Neural cell (in vitro differentiated cells): ENCODE measurements around the gene STATH. TPM values are rescaled to one million over a fixed set of nuclear protein-coding genes. Genes with fewer than 3 reads are reported as not detected.
"Not testable (repeated sequence)": the region's sequence is repeated elsewhere in the genome, so short reads cannot be mapped to it uniquely, and the experiment has no call there.

ENCODE experiments used
- H2AFZ ChIP-seq: fragments of 200-600, 300-800 bp; sonication (generic), shearing (Covaris generic); 2 replicates; pipeline ENCODE4 v1.6.0; 2014; ENCODE audit warnings: low read depth, mild to moderate bottlenecking, antibody characterized with exemption, low read length, moderate library complexity
- H3F3A ChIP-seq: fragments of 200-600 bp; shearing (Covaris generic); 2 replicates; pipeline ENCODE4 v1.6.1; 2016; ENCODE audit warnings: mild to moderate bottlenecking, moderate library complexity, mixed read lengths, antibody characterized with exemption, low read length; ENCODE audit not compliant: insufficient read depth, poor library complexity, severe bottlenecking
- H3K27ac ChIP-seq: fragments of 200-600, 300-800 bp; sonication (generic), shearing (Covaris generic); 2 replicates; pipeline ENCODE4 v1.5.1; 2014; ENCODE audit warnings: mild to moderate bottlenecking, low read length, moderate library complexity
- H3K27me3 ChIP-seq: fragments of 300-800, 200-600 bp; sonication (generic), shearing (Covaris generic); 2 replicates; pipeline ENCODE4 v1.6.0; 2014; ENCODE audit warnings: mild to moderate bottlenecking, low read depth, low read length, moderate library complexity; ENCODE audit not compliant: insufficient read depth
- H3K36me3 ChIP-seq: fragments of 300-800, 200-600 bp; sonication (generic), shearing (Covaris generic); 2 replicates; pipeline ENCODE4 v1.5.1; 2014; ENCODE audit warnings: mild to moderate bottlenecking, antibody characterized with exemption, low read length, moderate library complexity; ENCODE audit not compliant: insufficient read depth
- H3K4me2 ChIP-seq: fragments of 300-800, 200-600 bp; sonication (generic), shearing (Covaris generic); 2 replicates; pipeline ENCODE4 v1.6.0; 2014; ENCODE audit warnings: mild to moderate bottlenecking, low read length
- H3K4me3 ChIP-seq: fragments of 300-800, 200-600 bp; sonication (generic), shearing (Covaris generic); 2 replicates; pipeline ENCODE4 v1.5.1; 2014; ENCODE audit warnings: mild to moderate bottlenecking, low read length, moderate library complexity
- H3K79me2 ChIP-seq: fragments of 200-600 bp; shearing (Covaris generic); replicated peaks from 2 replicates; pipeline ENCODE4 v1.6.0; 2014; ENCODE audit warnings: mild to moderate bottlenecking, low read length, moderate library complexity; ENCODE audit not compliant: insufficient read depth
- H3K9ac ChIP-seq: fragments of 300-800, 200-600 bp; sonication (generic), shearing (Covaris generic); 2 replicates; pipeline ENCODE4 v1.6.1; 2016; ENCODE audit warnings: mild to moderate bottlenecking, low read length, mixed read lengths
- H3K9me2 ChIP-seq: fragments of 200-600 bp; shearing (Covaris generic); 2 replicates; pipeline ENCODE4 v1.6.1; 2016; ENCODE audit warnings: mild to moderate bottlenecking, low read length, mixed read lengths; ENCODE audit not compliant: insufficient read depth
- H3K9me3 ChIP-seq: fragments of 200-600, 300-800 bp; sonication (generic), shearing (Covaris generic); 2 replicates; pipeline ENCODE4 v1.6.1; 2016; ENCODE audit warnings: mild to moderate bottlenecking, mixed run types, low read length, moderate library complexity, mixed read lengths
- H4K20me1 ChIP-seq: fragments of 200-600 bp; shearing (Covaris generic); 2 replicates; pipeline ENCODE4 v1.6.1; 2016; ENCODE audit warnings: mild to moderate bottlenecking, mixed run types; ENCODE audit not compliant: insufficient read depth
- EP300 ChIP-seq: fragments of 450-650 bp; conservative IDR thresholded peaks from 2 replicates; pipeline ENCODE4 v1.6.1; 2014; ENCODE audit warnings: antibody characterized with exemption, mild to moderate bottlenecking, moderate library complexity; ENCODE audit not compliant: poor library complexity, severe bottlenecking
- EZH2 ChIP-seq: fragments of 200-600, 300-800 bp; shearing (Covaris generic), sonication (generic); IDR thresholded peaks from 2 replicates; pipeline ENCODE4 v1.6.1; 2014; ENCODE audit warnings: antibody characterized with exemption, low read length, borderline replicate concordance, mild to moderate bottlenecking; ENCODE audit not compliant: insufficient read depth, poor library complexity, severe bottlenecking
- MXI1 ChIP-seq: fragments of 450-650 bp; conservative IDR thresholded peaks from 2 replicates; pipeline ENCODE4 v1.6.1; 2014; ENCODE audit warnings: antibody characterized with exemption, mild to moderate bottlenecking; ENCODE audit not compliant: poor library complexity, severe bottlenecking
- POLR2AphosphoS5 ChIP-seq: IDR thresholded peaks from 2 replicates; pipeline ENCODE4 v1.6.1; 2012
- RAD21 ChIP-seq: fragments of 450-650 bp; conservative IDR thresholded peaks from 2 replicates; pipeline ENCODE4 v1.6.1; 2014; ENCODE audit warnings: antibody characterized with exemption, mild to moderate bottlenecking, moderate library complexity
- SMC3 ChIP-seq: fragments of 450-650 bp; conservative IDR thresholded peaks from 2 replicates; pipeline ENCODE4 v1.6.1; 2014; ENCODE audit warnings: antibody characterized with exemption, mild to moderate bottlenecking, moderate library complexity; ENCODE audit not compliant: poor library complexity
- TAF1 ChIP-seq: IDR thresholded peaks from 2 replicates; pipeline ENCODE4 v1.6.1; 2012; ENCODE audit warnings: low read depth
- polyA plus RNA-seq: library from polyadenylated mRNA; depleted of rRNA; stranded (reverse); fragments of >200 nt; gene quantifications from 2 replicates; pipeline ENCODE4 v1.2.3, GENCODE V29; 2014
- TF ChIP-seq, protein P1 (sequence below): fragments of 450-650 bp; IDR thresholded peaks from 2 replicates; pipeline ENCODE4 v1.5.1; 2014; ENCODE audit warnings: antibody characterized with exemption, mild to moderate bottlenecking, moderate library complexity; ENCODE audit not compliant: poor library complexity, severe bottlenecking
- TF ChIP-seq, protein P2 (sequence below): IDR thresholded peaks from 2 replicates; pipeline ENCODE4 v1.6.1; 2012; ENCODE audit warnings: borderline replicate concordance

STATH gene
- polyA plus RNA-seq, 1 donor from 2014 or later: not detected

DNA sequence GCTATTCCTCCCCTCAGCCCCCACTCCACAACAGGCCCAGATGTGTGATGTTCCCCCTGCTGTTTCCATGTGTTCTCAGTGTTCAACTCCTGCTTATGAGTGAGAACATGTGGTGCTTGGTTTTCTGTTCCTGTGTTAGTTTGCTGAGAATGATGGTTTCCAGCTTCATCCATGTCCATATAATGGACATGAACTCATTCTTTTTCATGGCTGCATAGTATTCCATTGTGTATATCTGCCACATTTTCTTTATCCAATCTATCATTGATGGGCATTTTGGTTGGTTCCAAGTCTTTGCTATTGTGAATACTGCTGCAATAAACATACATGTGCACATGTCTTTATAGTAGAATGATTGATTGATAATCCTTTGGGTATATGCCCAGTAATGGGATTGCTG lies 44.2 kb downstream of the STATH start:
- H3K4me3 ChIP-seq, H3F3A ChIP-seq, H3K36me3 ChIP-seq, H3K9ac ChIP-seq, H3K79me2 ChIP-seq, H2AFZ ChIP-seq, H3K9me2 ChIP-seq, H3K9me3 ChIP-seq, H3K4me2 ChIP-seq, H3K27me3 ChIP-seq, H3K27ac ChIP-seq, H4K20me1 ChIP-seq: not testable (repeated sequence)

DNA sequence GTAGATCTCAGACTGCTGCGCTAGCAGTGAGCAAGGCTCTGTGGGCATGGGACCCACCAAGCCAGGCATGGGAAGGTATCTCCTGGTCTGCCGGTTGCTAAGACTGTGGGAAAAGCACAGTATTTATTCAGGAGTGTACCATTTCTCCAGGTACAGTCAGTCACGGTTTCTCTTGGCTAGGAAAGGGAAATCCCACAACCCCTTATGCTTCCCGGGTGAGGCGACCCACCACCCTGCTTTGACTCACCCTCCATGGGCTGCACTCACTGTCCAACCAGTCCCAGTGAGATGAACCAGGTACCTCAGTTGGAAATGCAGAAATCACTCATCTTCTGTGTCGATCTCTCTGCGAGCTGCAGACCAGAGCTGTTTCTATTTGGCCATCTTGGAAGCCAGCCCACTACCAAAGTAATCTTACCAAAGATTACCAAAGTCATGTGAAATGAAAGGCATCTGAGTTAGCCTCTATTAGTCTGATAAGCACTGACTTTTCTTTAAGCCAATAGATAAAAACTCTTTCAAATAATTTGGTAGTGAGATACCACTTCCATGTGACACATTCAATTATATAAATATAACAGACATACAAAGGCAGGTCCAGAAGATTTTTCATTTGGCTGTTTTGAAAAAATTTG lies 46.0 kb downstream of the STATH start:
- Histone ChIP-seq H3K9me2 (no peaks in the 10 kb centered on the region), H3F3A (no peaks in the 10 kb centered on the region), H3K4me3 (no peak overlapping the region), H3K36me3 (no peaks in the 10 kb centered on the region), H3K79me2 (no peaks in the 10 kb centered on the region), H3K4me2 (no peak overlapping the region), H2AFZ (no peak overlapping the region), H3K9me3 (no peaks in the 10 kb centered on the region), H3K27me3 (no peaks in the 10 kb centered on the region), H4K20me1 (no peaks in the 10 kb centered on the region), H3K27ac (no peak overlapping the region), H3K9ac (no peak overlapping the region)
- TF ChIP-seq MXI1: no peak
- TF ChIP-seq EP300: no peak
- TF ChIP-seq TAF1: no peak
- TF ChIP-seq POLR2AphosphoS5: no peak
- no peak for TF ChIP-seq SMC3
- TF ChIP-seq EZH2: no peak
- TF ChIP-seq, protein P1, sequence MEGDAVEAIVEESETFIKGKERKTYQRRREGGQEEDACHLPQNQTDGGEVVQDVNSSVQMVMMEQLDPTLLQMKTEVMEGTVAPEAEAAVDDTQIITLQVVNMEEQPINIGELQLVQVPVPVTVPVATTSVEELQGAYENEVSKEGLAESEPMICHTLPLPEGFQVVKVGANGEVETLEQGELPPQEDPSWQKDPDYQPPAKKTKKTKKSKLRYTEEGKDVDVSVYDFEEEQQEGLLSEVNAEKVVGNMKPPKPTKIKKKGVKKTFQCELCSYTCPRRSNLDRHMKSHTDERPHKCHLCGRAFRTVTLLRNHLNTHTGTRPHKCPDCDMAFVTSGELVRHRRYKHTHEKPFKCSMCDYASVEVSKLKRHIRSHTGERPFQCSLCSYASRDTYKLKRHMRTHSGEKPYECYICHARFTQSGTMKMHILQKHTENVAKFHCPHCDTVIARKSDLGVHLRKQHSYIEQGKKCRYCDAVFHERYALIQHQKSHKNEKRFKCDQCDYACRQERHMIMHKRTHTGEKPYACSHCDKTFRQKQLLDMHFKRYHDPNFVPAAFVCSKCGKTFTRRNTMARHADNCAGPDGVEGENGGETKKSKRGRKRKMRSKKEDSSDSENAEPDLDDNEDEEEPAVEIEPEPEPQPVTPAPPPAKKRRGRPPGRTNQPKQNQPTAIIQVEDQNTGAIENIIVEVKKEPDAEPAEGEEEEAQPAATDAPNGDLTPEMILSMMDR: no peak
- TF ChIP-seq, protein P2, sequence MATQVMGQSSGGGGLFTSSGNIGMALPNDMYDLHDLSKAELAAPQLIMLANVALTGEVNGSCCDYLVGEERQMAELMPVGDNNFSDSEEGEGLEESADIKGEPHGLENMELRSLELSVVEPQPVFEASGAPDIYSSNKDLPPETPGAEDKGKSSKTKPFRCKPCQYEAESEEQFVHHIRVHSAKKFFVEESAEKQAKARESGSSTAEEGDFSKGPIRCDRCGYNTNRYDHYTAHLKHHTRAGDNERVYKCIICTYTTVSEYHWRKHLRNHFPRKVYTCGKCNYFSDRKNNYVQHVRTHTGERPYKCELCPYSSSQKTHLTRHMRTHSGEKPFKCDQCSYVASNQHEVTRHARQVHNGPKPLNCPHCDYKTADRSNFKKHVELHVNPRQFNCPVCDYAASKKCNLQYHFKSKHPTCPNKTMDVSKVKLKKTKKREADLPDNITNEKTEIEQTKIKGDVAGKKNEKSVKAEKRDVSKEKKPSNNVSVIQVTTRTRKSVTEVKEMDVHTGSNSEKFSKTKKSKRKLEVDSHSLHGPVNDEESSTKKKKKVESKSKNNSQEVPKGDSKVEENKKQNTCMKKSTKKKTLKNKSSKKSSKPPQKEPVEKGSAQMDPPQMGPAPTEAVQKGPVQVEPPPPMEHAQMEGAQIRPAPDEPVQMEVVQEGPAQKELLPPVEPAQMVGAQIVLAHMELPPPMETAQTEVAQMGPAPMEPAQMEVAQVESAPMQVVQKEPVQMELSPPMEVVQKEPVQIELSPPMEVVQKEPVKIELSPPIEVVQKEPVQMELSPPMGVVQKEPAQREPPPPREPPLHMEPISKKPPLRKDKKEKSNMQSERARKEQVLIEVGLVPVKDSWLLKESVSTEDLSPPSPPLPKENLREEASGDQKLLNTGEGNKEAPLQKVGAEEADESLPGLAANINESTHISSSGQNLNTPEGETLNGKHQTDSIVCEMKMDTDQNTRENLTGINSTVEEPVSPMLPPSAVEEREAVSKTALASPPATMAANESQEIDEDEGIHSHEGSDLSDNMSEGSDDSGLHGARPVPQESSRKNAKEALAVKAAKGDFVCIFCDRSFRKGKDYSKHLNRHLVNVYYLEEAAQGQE: no peak
- no peak for TF ChIP-seq RAD21

DNA sequence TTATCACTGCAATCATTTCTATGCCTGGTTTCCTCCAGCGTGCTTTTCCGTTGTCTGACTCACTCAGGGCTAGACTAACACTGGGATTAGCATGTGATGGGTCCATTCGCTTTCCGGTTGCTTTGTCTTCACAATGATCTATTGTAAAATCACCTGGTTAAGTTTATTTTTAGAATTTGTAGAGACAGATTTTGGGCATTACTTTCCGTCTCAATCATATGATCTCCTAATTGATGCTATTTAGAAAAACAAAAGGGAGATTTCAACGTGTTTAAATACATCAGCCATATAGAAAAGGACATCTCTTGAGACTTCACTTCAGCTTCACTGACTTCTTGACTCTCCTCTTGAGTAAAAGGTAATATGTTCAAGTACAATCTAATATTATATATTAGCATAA lies 54.4 kb downstream of the STATH start, which contains the start of gene HTN1:
Gene HTN1 (plus strand): TSS at position 301 of the 400 bp plus-strand sequence. CDS start 2,639 bp downstream, outside the sequence.
- H3K4me2 ChIP-seq, H2AFZ ChIP-seq, H4K20me1 ChIP-seq, H3K27ac ChIP-seq, H3K79me2 ChIP-seq, H3K27me3 ChIP-seq, H3K4me3 ChIP-seq, H3K9me3 ChIP-seq, H3K9ac ChIP-seq, H3K36me3 ChIP-seq, H3K9me2 ChIP-seq, H3F3A ChIP-seq: not testable (repeated sequence)

Other genes starting within 250 kb of the STATH start
- not detected in 2 replicates for gene SULT1B1, start 235.3 kb upstream of the STATH start, polyA plus RNA-seq
- gene SULT1E1, start 135.8 kb upstream of the STATH start, polyA plus RNA-seq: not detected in 2 replicates
- not detected in 2 replicates for gene CSN1S1, start 64.9 kb upstream of the STATH start, polyA plus RNA-seq
- gene CSN2, start 30.2 kb upstream of the STATH start, polyA plus RNA-seq: not detected in 2 replicates
- not detected in 2 replicates for gene HTN3, start 32.5 kb downstream of the STATH start, polyA plus RNA-seq
- gene HTN1, start 54.5 kb downstream of the STATH start, polyA plus RNA-seq: not detected in 2 replicates
- gene PRR27, start 158.3 kb downstream of the STATH start, polyA plus RNA-seq: not detected in 2 replicates
- gene ODAM, start 199.8 kb downstream of the STATH start, polyA plus RNA-seq: not detected in 2 replicates
- gene FDCSP, start 230.2 kb downstream of the STATH start, polyA plus RNA-seq: not detected in 2 replicates
- not detected in 2 replicates for gene CSN3, start 246.6 kb downstream of the STATH start, polyA plus RNA-seq